ENCODE measurements around the gene RASGRP1.

RASGRP1 gene

DNA sequence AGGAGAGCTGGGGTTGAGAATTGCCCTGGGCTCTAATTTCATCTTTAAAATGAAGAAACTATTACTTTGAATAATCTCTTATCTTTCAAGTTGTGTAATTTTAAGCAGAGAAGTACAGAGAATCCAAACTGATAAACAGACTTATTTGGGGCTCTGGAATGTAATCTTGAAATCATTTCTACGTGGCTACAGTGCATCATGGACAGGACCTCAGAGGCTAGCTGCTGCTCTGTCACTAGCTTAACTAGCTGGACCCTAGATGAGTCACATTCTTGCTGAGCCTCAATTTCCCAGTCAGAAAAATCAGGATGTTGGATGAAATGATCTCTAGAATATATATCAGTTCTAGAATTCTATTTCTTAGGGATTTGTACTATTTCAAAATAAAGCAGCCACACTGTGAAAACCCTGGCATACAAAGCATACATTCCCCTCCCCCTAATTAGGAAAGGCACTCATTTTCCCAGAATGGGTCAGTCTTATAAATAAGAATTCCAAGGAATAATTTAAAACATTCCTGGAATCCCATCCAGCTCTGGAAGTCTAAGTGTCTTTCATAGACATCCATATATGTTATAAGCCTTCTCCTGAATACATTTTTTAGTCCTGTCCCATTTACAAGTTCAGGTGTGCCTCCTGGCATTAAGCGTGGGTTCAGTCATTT is 47.2 kb downstream of the RASGRP1 start:
- no peak for TF ChIP-seq ZNF274 (IDR thresholded peaks at IDR 0.05; ENCODE audit: low read depth, low read length)
- H3K4me3 ChIP-seq (ENCODE audit: low read length) = no peak overlapping the region

- no peak for TF ChIP-seq ZNF274 (IDR thresholded peaks at IDR 0.05; ENCODE audit: low read depth, low read length)
Measured at GRCh38 chr15:38516626-38517025, 48.0 kb downstream of the RASGRP1 start.

GRCh38 chr15:38514601-38515000 is 50.0 kb downstream of the RASGRP1 start:
- TF ChIP-seq ZNF274 (IDR thresholded peaks at IDR 0.05; ENCODE audit: low read depth, low read length) = no peak

More at GRCh38 chr15:38516626-38517025, 48.0 kb downstream of the RASGRP1 start:
- no peak overlapping the region for H3K4me3 ChIP-seq (ENCODE audit: low read length)

GRCh38 chr15:38512901-38513300 is 51.7 kb downstream of the RASGRP1 start:
- H3K4me3 ChIP-seq (ENCODE audit: low read length) = no peak overlapping the region
- TF ChIP-seq ZNF274 (IDR thresholded peaks at IDR 0.05; ENCODE audit: low read depth, low read length) = no peak

More at GRCh38 chr15:38514601-38515000, 50.0 kb downstream of the RASGRP1 start:
- H3K4me3 ChIP-seq (ENCODE audit: low read length) = no peak overlapping the region

DNA sequence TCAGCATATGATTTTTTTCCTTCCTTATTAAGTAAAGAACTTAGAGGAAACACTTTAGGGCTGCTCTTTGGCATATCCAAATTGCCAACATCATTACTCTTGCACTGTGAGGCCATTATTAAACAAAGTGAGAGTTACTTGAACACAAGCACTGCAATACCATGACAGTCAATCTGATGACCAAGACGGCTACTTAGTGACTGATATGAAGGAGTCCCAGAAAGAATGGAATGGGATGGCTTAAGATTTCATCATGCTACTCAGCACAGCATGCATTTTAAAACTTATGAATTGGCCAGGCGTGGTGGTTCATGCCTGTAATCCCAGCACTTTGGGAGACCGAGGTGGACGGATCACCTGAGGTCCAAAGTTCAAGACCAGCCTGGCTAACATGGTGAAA is 55.5 kb downstream of the RASGRP1 start:
- no peak overlapping the region for H3K4me3 ChIP-seq (ENCODE audit: low read length)
- no peak for TF ChIP-seq ZNF274 (IDR thresholded peaks at IDR 0.05; ENCODE audit: low read depth, low read length)

- no peak for TF ChIP-seq ZNF274 (IDR thresholded peaks at IDR 0.05; ENCODE audit: low read depth, low read length)
- H3K4me3 ChIP-seq (ENCODE audit: low read length) = no peak overlapping the region
Measured at GRCh38 chr15:38508647-38509046, 56.0 kb downstream of the RASGRP1 start.

DNA sequence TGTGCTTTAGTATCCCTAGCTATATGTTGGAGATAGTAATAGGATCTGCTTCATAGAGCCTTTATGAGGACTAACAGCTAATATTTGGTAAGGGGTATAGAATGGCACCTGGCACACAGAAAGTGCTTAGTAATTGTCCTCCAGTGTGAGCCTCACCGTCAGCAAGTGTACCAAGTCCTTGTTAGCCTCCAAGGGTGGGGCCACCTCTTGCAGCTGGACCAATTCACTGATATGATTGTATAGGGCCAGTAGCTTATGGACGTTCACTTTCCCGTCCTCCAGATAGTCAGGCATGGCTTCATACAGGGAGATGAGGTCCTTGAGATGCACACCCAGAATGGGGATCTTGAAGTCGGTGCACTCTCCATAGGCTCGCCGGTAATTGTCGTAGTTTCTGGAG is 57.0 kb downstream of the RASGRP1 start:
- TF ChIP-seq ZNF274 (IDR thresholded peaks at IDR 0.05; ENCODE audit: low read depth, low read length) = no peak
- no peak overlapping the region for H3K4me3 ChIP-seq (ENCODE audit: low read length)

GRCh38 chr15:38506997-38507396 is 57.6 kb downstream of the RASGRP1 start:
- TF ChIP-seq ZNF274 (IDR thresholded peaks at IDR 0.05; ENCODE audit: low read depth, low read length) = no peak
- no peak overlapping the region for H3K4me3 ChIP-seq (ENCODE audit: low read length)

- H3K4me3 ChIP-seq (ENCODE audit: low read length) = no peak overlapping the region
- TF ChIP-seq ZNF274 (IDR thresholded peaks at IDR 0.05; ENCODE audit: low read depth, low read length) = no peak
Measured at GRCh38 chr15:38504680-38505467, 59.7 kb downstream of the RASGRP1 start.

DNA sequence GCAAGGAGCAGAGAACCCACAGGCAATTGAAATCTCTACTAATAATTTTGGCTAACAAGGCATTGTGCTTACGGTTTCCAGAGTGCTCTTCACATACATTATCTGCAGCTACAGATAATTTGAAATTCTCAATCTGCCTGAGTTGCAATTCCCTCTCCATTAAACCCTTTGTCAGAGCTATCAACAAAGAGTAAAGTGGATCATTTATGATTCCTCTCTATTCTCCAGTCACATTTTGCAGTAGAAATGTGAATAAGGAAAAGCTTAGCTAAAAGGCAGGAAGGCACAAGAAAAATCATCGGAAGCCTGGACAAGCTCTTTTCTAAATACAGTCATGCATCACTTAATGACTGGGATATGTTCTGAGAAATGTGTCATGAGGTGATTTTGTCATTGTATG is 61.1 kb downstream of the RASGRP1 start:
- H3K4me3 ChIP-seq (ENCODE audit: low read length) = no peak overlapping the region
- no peak for TF ChIP-seq ZNF274 (IDR thresholded peaks at IDR 0.05; ENCODE audit: low read depth, low read length)

DNA sequence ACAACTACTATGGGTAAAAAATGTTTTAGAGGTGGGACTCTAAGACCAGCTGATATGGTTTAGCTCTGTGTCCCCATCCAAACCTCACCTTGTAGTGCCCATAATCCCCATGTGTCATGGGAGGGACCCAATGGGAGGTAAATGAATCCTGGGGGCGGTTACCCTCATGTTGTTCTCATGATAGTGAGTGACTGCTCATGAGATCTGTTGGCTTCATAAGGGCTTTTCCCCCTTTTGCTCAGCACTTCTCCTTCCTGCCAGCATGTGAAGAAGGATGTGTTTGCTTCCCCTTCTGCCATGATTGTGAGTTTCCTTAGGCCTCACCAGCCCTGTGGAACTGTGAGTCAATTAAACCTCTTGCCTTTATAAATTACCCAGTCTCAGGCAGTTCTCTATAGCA is 65.0 kb downstream of the RASGRP1 start:
- TF ChIP-seq ZNF274 (IDR thresholded peaks at IDR 0.05; ENCODE audit: low read depth, low read length) = no peak
- no peak overlapping the region for H3K4me3 ChIP-seq (ENCODE audit: low read length)

DNA sequence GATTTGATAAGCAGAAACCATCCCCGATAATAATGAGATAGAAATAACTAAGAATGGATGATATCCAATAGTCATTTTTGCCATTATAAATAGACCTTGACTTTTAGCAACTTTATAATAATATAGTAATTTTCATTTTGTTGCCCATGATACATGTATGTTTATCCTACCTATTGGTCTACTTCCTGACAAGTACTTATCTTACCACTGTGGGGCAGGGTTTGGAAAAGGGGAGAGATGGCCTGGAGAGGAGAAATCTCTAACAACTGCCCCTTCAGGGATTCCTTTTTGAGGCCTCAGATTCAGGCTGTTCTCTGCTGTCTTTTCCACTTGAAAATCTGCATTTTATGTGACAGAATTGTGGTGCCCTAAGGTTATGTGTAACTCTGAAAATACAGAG is 68.5 kb downstream of the RASGRP1 start:
- no peak overlapping the region for H3K4me3 ChIP-seq (ENCODE audit: low read length)
- TF ChIP-seq ZNF274 (IDR thresholded peaks at IDR 0.05; ENCODE audit: low read depth, low read length) = no peak

GRCh38 chr15:38490242-38490922 is 74.2 kb downstream of the RASGRP1 start:
- no peak overlapping the region for H3K4me3 ChIP-seq (ENCODE audit: low read length)
- no peak for TF ChIP-seq ZNF274 (IDR thresholded peaks at IDR 0.05; ENCODE audit: low read depth, low read length)

DNA sequence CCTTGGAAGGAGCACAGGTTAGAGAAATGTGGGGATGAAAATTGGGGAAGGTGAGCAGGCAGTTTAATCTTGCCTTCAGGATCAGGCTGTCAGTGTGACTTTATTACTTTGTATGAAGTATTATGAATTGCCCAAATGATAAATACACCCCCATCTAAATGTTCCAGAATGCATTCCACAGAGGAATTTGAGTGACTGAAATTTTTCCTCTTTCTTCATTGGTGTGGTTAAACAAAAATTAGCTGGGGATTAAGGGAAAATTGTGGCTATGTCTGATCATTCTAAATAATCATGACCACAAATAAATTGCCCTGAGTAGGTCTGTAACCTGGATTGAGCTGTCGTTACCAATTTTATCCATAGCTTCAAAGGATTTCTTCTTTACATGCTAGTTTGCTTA is 77.2 kb downstream of the RASGRP1 start:
- no peak for TF ChIP-seq ZNF274 (IDR thresholded peaks at IDR 0.05; ENCODE audit: low read depth, low read length)
- no peak overlapping the region for H3K4me3 ChIP-seq (ENCODE audit: low read length)

GRCh38 chr15:38486936-38487335 is 77.7 kb downstream of the RASGRP1 start:
- no peak for TF ChIP-seq ZNF274 (IDR thresholded peaks at IDR 0.05; ENCODE audit: low read depth, low read length)

More at GRCh38 chr15:38486936-38487335, 77.7 kb downstream of the RASGRP1 start:
- H3K4me3 ChIP-seq (ENCODE audit: low read length) = no peak overlapping the region

Data from GM08714 (cell line).